RPMI7951 (cell line): ENCODE results near the gene DLEC1. TPM values are rescaled to one million over a fixed set of nuclear protein-coding genes. Genes with fewer than 3 reads are reported as not detected.
"Not testable (repeated sequence)": the region's sequence is repeated elsewhere in the genome, so short reads cannot be mapped to it uniquely, and the experiment has no call there.

Experiments
- DNase-seq: peaks from one replicate; pipeline ENCODE4 v3.0.0-alpha.2; 2012; ENCODE audit warnings: low read depth
- total RNA-seq: library from RNA; depleted of rRNA; stranded (reverse); fragments of >200 nt; shearing (Covaris generic); gene quantifications from 2 replicates; pipeline ENCODE4 v1.2.3, GENCODE V29; 2014

Gene DLEC1
- total RNA-seq, 1 experiment from 2014 or later: not detected

GRCh38 chr3:38120693-38121450 lies 81.9 kb downstream of the DLEC1 start:
- no peak for DNase-seq

GRCh38 chr3:38121451-38121831 lies 82.4 kb downstream of the DLEC1 start:
- no peak for DNase-seq

GRCh38 chr3:38121832-38122461 lies 82.9 kb downstream of the DLEC1 start:
- DNase-seq: no peak

- no peak for DNase-seq
These were observed 83.8 kb downstream of the DLEC1 start for GRCh38 chr3:38122712-38123290.

GRCh38 chr3:38124324-38125122 lies 85.5 kb downstream of the DLEC1 start:
- DNase-seq: no peak

- DNase-seq: no peak
These were observed 86.5 kb downstream of the DLEC1 start for GRCh38 chr3:38125305-38126120.

- no peak for DNase-seq
These were observed 87.3 kb downstream of the DLEC1 start for GRCh38 chr3:38126121-38126892.

- no peak for DNase-seq
These were observed 88.7 kb downstream of the DLEC1 start for GRCh38 chr3:38127611-38128302.

GRCh38 chr3:38128303-38128655 lies 89.3 kb downstream of the DLEC1 start:
- no peak for DNase-seq

- DNase-seq: no peak
These were observed 90.0 kb downstream of the DLEC1 start for GRCh38 chr3:38129058-38129457.

GRCh38 chr3:38130631-38131065 lies 91.6 kb downstream of the DLEC1 start:
- no peak for DNase-seq

GRCh38 chr3:38131621-38132369 lies 92.8 kb downstream of the DLEC1 start:
- peak; percentile 14 for DNase-seq

GRCh38 chr3:38133209-38133556 lies 94.2 kb downstream of the DLEC1 start:
- DNase-seq: no peak

- DNase-seq: no peak
These were observed 94.8 kb downstream of the DLEC1 start for GRCh38 chr3:38133557-38134405.

- DNase-seq: not testable (repeated sequence)
These were observed 95.6 kb downstream of the DLEC1 start for GRCh38 chr3:38134517-38135143.

GRCh38 chr3:38135621-38136277 lies 96.7 kb downstream of the DLEC1 start:
- not testable (repeated sequence) for DNase-seq

GRCh38 chr3:38136393-38136776 lies 97.4 kb downstream of the DLEC1 start:
- DNase-seq: peak; percentile 59
